AG09309 (cell line): ENCODE data around the gene OGDHL.

Source experiments
- DNase-seq: peaks from one replicate; pipeline ENCODE4 v3.0.0-alpha.2; 2010; ENCODE audit warnings: low read depth
- H3K4me3 ChIP-seq: 2 replicates; pipeline ENCODE4 v1.5.1; 2011; ENCODE audit warnings: mild to moderate bottlenecking, low read depth, low read length, moderate library complexity; ENCODE audit not compliant: control insufficient read depth
- TF ChIP-seq, protein P1 (sequence below): IDR thresholded peaks from 2 replicates; pipeline ENCODE4 v1.5.1; 2011; ENCODE audit warnings: mild to moderate bottlenecking, low read depth, low read length, inconsistent platforms; ENCODE audit not compliant: insufficient read depth, control insufficient read depth; ENCODE audit errors: missing control alignments

The OGDHL gene

DNA sequence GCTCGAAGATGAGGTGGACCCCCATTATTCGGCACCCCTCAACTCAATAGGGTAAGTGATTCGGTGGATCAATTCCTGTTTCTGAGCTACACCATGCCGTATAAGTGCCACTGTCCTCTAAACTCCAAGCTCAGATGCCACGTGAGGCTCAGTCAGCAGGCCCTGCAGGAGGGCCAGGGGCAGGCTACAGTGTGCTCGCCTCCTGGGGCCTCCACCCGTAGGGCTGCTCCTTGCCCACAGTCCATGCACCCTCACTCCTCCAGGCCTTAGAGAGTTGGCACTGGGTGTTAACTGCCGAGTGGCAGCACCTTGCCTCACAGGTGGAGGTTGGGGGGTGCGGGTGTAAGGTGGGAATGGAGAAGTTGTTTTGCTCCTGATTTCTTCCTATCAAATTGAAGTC lies 70.5 kb downstream of the OGDHL start:
- H3K4me3 ChIP-seq, result no peak overlapping the region
- no peak for DNase-seq
- TF ChIP-seq, protein P1, sequence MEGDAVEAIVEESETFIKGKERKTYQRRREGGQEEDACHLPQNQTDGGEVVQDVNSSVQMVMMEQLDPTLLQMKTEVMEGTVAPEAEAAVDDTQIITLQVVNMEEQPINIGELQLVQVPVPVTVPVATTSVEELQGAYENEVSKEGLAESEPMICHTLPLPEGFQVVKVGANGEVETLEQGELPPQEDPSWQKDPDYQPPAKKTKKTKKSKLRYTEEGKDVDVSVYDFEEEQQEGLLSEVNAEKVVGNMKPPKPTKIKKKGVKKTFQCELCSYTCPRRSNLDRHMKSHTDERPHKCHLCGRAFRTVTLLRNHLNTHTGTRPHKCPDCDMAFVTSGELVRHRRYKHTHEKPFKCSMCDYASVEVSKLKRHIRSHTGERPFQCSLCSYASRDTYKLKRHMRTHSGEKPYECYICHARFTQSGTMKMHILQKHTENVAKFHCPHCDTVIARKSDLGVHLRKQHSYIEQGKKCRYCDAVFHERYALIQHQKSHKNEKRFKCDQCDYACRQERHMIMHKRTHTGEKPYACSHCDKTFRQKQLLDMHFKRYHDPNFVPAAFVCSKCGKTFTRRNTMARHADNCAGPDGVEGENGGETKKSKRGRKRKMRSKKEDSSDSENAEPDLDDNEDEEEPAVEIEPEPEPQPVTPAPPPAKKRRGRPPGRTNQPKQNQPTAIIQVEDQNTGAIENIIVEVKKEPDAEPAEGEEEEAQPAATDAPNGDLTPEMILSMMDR, result no peak

DNA sequence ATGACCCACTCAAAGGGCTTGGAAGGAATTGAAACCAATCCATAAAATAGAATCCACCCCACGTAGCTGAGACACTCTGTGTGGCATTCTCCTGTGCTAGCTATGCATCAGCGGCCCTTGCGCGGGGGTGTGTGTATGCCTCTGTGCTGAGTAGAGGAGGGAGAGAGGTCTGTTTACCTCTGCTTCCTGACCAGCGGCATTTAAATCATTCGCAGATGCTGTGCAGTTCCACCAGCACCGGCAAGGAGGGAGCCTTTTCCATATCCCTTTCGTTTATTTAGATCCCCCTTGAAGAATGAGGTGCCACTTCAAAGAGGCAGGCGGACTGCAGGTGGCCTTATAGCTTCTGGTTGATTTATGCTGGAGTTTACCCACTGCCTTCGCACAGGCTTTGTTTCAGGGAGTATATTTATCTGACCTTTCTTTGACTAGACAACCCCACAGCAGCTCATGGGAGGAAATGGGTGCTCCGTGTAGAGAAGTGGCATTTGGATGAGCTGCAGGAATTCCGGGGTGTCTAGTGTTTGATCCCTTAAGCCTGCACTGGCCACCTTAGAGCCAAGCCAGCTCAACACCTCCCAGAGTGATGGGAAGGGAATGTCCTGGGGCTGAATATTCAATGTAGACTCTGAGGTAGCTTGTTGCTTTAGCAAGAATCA lies 71.3 kb downstream of the OGDHL start:
- TF ChIP-seq, protein P1, result no peak
- no peak overlapping the region for H3K4me3 ChIP-seq
- no peak for DNase-seq

DNA sequence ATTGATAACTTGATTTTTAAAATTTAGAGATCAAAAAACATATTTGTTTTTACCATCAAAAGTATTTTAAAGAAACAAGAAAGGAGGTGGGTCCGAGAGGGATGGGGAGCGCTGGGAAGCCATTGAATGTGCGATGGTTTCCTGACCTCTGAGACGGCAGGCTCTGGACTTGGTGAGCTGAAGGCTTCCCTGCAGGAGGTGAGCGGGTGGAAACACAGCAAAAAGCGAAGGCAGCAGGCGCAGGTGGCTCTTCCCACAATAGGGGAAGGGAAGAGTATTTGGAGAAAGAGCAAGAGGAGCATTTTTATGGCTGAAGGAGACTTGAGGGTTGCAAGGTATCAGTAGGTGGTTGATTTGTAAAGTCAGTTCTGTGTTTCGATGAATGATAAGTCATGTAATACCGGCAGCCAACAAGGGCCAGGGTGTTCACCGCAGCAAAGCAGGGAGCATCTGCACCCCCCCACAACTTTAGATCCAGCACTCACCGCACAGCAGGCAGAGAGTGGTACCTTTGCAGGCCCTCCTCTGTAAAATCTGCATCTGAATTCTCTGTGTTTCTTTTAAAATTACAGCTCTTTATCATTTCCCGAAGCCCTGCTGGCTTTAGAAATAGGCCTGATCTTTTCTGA lies 72.1 kb downstream of the OGDHL start:
- no peak for DNase-seq
- TF ChIP-seq, protein P1, result no peak
- H3K4me3 ChIP-seq, result no peak overlapping the region

DNA sequence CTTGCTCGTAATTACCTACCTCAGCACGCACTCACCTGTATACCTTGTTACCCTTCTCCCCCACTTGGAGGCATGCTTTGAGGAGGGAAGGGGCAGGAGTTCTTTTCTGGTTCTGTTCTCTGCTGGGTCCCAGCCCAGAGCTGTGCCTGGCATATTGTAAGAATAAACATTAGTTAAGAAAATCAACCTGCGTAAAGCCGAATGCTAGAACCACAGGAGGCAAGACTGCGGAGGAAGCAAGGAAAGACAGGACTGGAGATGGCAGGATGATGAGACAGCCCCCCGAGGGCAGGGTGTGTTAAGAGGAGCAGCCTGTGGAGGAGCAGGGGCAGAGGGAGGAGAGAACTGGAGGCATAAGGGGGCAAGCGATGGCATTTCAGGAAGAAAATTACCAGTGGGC lies 73.2 kb downstream of the OGDHL start:
- TF ChIP-seq, protein P1, result no peak
- no peak overlapping the region for H3K4me3 ChIP-seq
- no peak for DNase-seq

DNA sequence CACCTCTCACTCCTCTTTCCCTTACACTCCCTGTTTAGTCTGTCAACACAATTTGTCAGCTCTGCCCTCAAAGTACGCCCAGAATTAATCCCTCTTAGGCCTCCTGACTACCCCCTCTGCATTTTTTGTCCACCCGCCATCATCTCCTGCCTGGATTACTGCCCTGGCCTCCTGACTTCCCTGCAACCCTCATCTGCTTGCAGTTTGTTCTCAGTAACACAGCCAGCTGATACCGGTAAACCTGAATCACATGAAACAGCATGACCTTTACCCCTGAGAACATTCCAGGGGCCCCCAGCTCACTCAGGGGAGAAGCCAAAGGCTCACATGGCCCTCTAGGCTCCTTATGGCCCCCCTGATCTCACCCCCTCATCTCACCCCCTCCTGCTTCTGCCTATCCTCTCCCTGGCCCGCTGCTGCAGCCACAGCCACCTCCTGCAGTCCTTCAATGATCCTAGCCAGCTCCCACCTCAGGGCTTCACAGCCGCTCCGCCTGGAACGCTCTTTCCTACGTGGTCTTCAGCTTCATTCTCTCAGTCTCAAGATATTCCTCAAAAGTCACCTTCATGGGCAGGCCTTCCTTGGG lies 73.8 kb downstream of the OGDHL start:
- TF ChIP-seq, protein P1, result no peak
- no peak for DNase-seq
- no peak overlapping the region for H3K4me3 ChIP-seq

DNA sequence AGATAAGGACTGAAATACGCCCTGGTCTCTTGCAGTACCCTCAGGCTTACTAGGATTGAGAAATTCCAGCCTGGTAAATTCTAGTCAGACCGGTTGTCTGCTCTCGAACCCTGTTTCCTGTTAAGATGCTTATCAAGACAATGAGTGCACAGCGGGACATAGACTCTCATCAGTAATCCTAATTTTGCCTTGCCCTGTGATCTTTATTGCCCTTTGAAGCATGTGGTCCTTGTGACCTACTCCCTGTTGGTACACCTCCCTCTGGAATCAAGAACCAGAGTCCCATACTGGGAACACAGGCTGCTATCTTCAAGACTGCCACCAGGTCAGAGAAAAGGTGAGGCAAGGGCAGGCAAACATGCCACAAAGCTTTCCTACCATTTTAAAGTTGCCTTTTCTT lies 75.5 kb downstream of the OGDHL start:
- no peak overlapping the region for H3K4me3 ChIP-seq
- TF ChIP-seq, protein P1, result no peak
- DNase-seq, result no peak
